HepG2 (cell line): ENCODE results near the gene HOXA10. TPM values are rescaled to one million over a fixed set of nuclear protein-coding genes. Genes with fewer than 3 reads are reported as not detected.
A peak's percentile ranks its signal among the peaks of the same experiment; 100 is the strongest.

Experiments
- EZH2 ChIP-seq: conservative IDR thresholded peaks from 2 replicates; pipeline ENCODE4 v1.6.1; 2012; ENCODE audit warnings: mild to moderate bottlenecking, low read depth, low read length, moderate library complexity
- PHF21A ChIP-seq: sonication (generic); formaldehyde crosslinking; IDR thresholded peaks from 2 replicates; pipeline ENCODE4 v1.5.0; 2020; ENCODE audit warnings: mild to moderate bottlenecking, missing genetic modification reagents
- PITX1 ChIP-seq: sonication (generic); formaldehyde crosslinking; IDR thresholded peaks from 2 replicates; pipeline ENCODE4 v1.5.1; 2020; ENCODE audit warnings: mild to moderate bottlenecking, missing genetic modification reagents
- POLR2A ChIP-seq, 2 experiments: IDR thresholded peaks; 2 replicates each; pipeline ENCODE4 v1.6.1; 2011; ENCODE audit warnings: low read depth in 2 of 2, low read length in 2 of 2, mild to moderate bottlenecking in 1 of 2, moderate library complexity in 1 of 2; ENCODE audit not compliant: insufficient read depth in 1 of 2
- SMAD1 ChIP-seq: sonication (generic); formaldehyde crosslinking; IDR thresholded peaks from 2 replicates; pipeline ENCODE4 v1.4.0; 2020; ENCODE audit warnings: missing genetic modification reagents, low read depth, mild to moderate bottlenecking, borderline replicate concordance
- YY1 ChIP-seq: IDR thresholded peaks from 2 replicates; pipeline ENCODE4 v1.6.1; 2011; ENCODE audit warnings: low read length, low read depth, moderate library complexity, mild to moderate bottlenecking; ENCODE audit not compliant: insufficient read depth, insufficient replicate concordance
- ZBTB7B ChIP-seq: sonication (generic); formaldehyde crosslinking; IDR thresholded peaks from 2 replicates; pipeline ENCODE4 v1.4.0; 2020; ENCODE audit warnings: missing genetic modification reagents
- ZNF354B ChIP-seq: sonication (generic); formaldehyde crosslinking; IDR thresholded peaks from 2 replicates; pipeline ENCODE4 v1.8.0; 2022; ENCODE audit warnings: mild to moderate bottlenecking, missing genetic modification reagents
- ZNF382 ChIP-seq: sonication (generic); formaldehyde crosslinking; IDR thresholded peaks from 2 replicates; pipeline ENCODE4 v1.5.0; 2020; ENCODE audit warnings: missing genetic modification reagents, mild to moderate bottlenecking, borderline replicate concordance
- ZNF484 ChIP-seq: sonication (generic); formaldehyde crosslinking; IDR thresholded peaks from 2 replicates; pipeline ENCODE4 v1.5.1; 2020; ENCODE audit warnings: mild to moderate bottlenecking, low read depth, missing genetic modification reagents, borderline replicate concordance
- ZNF607 ChIP-seq: sonication (generic); formaldehyde crosslinking; IDR thresholded peaks from 2 replicates; pipeline ENCODE4 v1.5.1; 2020; ENCODE audit warnings: missing genetic modification reagents, mild to moderate bottlenecking, borderline replicate concordance
- ZNF724P ChIP-seq: sonication (generic); formaldehyde crosslinking; IDR thresholded peaks from 2 replicates; pipeline ENCODE4 v1.8.0; 2022; ENCODE audit warnings: missing genetic modification reagents, borderline replicate concordance
- ZSCAN21 ChIP-seq: sonication (generic); formaldehyde crosslinking; IDR thresholded peaks from 2 replicates; pipeline ENCODE4 v1.8.0; 2022; ENCODE audit warnings: mild to moderate bottlenecking, missing genetic modification reagents, moderate library complexity, borderline replicate concordance
- polyA plus RNA-seq, 8 experiments: library from polyadenylated mRNA; depleted of rRNA in 3 of 8; stranded (reverse) in 7 of 8; unstranded in 1 of 8; fragments of >200 nt; fragmentation: Illumina TruSeq in 4 of 8; extraction: Trizol in 4 of 8; gene quantifications; 2 replicates each; pipeline versions ENCODE4 v1.2.1 to v1.2.3, GENCODE V29; 2011 to 2016; ENCODE audit warnings: low read depth in 4 of 8, missing spikeins in 1 of 8, mixed read lengths in 1 of 8; ENCODE audit not compliant: insufficient read depth in 1 of 8
- total RNA-seq, 5 experiments: library from RNA; depleted of rRNA; stranded (reverse); fragments of >200 nt; fragmentation: Illumina TruSeq; extraction: Trizol; gene quantifications; 2 replicates each; pipeline ENCODE4 v1.2.3, GENCODE V29; 2016; ENCODE audit warnings: low read depth in 1 of 5
- TF ChIP-seq, protein P1 (sequence below): sonication (generic); formaldehyde crosslinking; IDR thresholded peaks from 2 replicates; pipeline ENCODE4 v1.5.1; 2020; ENCODE audit warnings: missing genetic modification reagents, mild to moderate bottlenecking, borderline replicate concordance
- TF ChIP-seq, protein P2 (sequence below): sonication (generic); formaldehyde crosslinking; IDR thresholded peaks from 2 replicates; pipeline ENCODE4 v1.4.0; 2020; ENCODE audit warnings: low read depth, missing genetic modification reagents
- TF ChIP-seq, protein P3 (sequence below): sonication (generic); formaldehyde crosslinking; IDR thresholded peaks from 2 replicates; pipeline ENCODE4 v1.5.1; 2020; ENCODE audit warnings: missing genetic modification reagents, mild to moderate bottlenecking, borderline replicate concordance
- TF ChIP-seq, protein P4 (sequence below): sonication (generic); formaldehyde crosslinking; conservative IDR thresholded peaks from 2 replicates; pipeline ENCODE4 v1.4.0; 2020; ENCODE audit warnings: missing genetic modification reagents
- TF ChIP-seq, protein P5 (sequence below): sonication (generic); formaldehyde crosslinking; conservative IDR thresholded peaks from 2 replicates; pipeline ENCODE4 v1.8.1; 2023; ENCODE audit warnings: missing genetic modification reagents

Gene HOXA10
- total and polyA plus RNA-seq, 2 of the 13 experiments (the other 11 are each of a cell fraction or from before 2014, with no cell fraction given) = not detected

DNA sequence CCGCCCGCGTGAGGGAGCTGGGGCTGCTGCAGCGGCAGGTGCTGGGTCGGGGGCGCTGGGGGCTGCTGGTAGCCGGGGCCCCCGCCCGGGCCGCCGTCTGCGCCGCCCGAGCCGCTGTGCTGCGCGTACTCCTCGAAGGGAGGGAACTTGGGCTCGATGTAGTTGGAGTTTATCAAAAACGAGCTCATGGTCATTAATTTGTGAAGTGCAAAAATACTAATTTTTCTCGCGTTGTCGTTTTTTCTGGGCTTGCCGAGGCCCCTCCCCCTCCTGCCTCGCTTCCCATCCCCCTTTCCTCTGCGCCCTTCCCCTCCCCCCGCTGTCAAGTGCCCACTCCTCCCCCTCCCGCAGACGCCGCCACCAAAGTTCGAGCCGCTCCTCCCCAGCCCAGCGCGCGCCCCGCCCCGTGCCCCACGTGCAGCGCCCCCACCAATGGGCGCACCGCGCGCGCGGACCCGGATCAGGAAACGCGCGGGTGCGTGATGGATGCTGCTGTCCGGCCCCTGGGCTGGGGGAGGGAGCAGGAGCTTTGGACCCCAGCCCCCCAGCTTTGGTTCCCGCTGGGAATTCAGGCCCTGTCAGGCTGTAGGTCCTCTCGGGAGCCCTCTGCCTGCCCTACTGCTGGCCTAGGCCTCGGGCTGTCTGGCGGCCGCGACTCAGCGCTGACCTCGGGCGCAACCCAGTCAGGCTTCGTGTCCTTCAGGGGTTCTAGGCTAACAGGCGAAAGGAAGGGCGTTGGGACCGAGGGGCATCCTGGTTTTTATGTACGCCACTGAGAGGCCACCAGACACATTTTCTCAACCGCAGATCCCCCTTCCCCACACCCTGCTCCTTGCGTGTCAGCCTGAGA is 43.4 kb downstream of the HOXA10 start, which contains the start of gene HOXA4 (continued):
- TF ChIP-seq, protein P1, sequence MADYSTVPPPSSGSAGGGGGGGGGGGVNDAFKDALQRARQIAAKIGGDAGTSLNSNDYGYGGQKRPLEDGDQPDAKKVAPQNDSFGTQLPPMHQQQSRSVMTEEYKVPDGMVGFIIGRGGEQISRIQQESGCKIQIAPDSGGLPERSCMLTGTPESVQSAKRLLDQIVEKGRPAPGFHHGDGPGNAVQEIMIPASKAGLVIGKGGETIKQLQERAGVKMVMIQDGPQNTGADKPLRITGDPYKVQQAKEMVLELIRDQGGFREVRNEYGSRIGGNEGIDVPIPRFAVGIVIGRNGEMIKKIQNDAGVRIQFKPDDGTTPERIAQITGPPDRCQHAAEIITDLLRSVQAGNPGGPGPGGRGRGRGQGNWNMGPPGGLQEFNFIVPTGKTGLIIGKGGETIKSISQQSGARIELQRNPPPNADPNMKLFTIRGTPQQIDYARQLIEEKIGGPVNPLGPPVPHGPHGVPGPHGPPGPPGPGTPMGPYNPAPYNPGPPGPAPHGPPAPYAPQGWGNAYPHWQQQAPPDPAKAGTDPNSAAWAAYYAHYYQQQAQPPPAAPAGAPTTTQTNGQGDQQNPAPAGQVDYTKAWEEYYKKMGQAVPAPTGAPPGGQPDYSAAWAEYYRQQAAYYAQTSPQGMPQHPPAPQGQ = no peak
- TF ChIP-seq ZNF382 (CRISPR knock-in tag) (no peak), POLR2A (IDR thresholded peaks at IDR 0.05; ENCODE audit: insufficient read depth in 1 of 2, low read depth in 2 of 2, low read length in 2 of 2) (peak; percentile 76 to 77), ZNF484 (CRISPR knock-in tag) (no peak), EZH2 (no peak), ZNF724P (CRISPR knock-in tag) (no peak), ZSCAN21 (CRISPR knock-in tag) (no peak; the same call in 1 of the 2 replicates), ZNF607 (no peak; the same call in 1 of the 2 replicates), SMAD1 (CRISPR knock-in tag) (no peak), PHF21A (CRISPR knock-in tag) (peak; percentile 59; the same call in 1 of the 2 replicates), ZNF354B (CRISPR knock-in tag) (no peak), ZBTB7B (CRISPR knock-in tag) (peak; percentile 73; the same call in 1 of the 2 replicates), YY1 (peak; percentile 77), PITX1 (CRISPR knock-in tag) (no peak)
- TF ChIP-seq, protein P2, sequence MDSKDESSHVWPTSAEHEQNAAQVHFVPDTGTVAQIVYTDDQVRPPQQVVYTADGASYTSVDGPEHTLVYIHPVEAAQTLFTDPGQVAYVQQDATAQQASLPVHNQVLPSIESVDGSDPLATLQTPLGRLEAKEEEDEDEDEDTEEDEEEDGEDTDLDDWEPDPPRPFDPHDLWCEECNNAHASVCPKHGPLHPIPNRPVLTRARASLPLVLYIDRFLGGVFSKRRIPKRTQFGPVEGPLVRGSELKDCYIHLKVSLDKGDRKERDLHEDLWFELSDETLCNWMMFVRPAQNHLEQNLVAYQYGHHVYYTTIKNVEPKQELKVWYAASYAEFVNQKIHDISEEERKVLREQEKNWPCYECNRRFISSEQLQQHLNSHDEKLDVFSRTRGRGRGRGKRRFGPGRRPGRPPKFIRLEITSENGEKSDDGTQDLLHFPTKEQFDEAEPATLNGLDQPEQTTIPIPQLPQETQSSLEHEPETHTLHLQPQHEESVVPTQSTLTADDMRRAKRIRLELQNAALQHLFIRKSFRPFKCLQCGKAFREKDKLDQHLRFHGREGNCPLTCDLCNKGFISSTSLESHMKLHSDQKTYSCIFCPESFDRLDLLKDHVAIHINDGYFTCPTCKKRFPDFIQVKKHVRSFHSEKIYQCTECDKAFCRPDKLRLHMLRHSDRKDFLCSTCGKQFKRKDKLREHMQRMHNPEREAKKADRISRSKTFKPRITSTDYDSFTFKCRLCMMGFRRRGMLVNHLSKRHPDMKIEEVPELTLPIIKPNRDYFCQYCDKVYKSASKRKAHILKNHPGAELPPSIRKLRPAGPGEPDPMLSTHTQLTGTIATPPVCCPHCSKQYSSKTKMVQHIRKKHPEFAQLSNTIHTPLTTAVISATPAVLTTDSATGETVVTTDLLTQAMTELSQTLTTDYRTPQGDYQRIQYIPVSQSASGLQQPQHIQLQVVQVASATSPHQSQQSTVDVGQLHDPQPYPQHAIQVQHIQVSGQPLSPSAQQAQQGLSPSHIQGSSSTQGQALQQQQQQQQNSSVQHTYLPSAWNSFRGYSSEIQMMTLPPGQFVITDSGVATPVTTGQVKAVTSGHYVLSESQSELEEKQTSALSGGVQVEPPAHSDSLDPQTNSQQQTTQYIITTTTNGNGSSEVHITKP (CRISPR knock-in tag) = no peak; the same call in 1 of the 2 replicates
- TF ChIP-seq, protein P3, sequence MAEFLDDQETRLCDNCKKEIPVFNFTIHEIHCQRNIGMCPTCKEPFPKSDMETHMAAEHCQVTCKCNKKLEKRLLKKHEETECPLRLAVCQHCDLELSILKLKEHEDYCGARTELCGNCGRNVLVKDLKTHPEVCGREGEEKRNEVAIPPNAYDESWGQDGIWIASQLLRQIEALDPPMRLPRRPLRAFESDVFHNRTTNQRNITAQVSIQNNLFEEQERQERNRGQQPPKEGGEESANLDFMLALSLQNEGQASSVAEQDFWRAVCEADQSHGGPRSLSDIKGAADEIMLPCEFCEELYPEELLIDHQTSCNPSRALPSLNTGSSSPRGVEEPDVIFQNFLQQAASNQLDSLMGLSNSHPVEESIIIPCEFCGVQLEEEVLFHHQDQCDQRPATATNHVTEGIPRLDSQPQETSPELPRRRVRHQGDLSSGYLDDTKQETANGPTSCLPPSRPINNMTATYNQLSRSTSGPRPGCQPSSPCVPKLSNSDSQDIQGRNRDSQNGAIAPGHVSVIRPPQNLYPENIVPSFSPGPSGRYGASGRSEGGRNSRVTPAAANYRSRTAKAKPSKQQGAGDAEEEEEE = no peak
- TF ChIP-seq, protein P4, sequence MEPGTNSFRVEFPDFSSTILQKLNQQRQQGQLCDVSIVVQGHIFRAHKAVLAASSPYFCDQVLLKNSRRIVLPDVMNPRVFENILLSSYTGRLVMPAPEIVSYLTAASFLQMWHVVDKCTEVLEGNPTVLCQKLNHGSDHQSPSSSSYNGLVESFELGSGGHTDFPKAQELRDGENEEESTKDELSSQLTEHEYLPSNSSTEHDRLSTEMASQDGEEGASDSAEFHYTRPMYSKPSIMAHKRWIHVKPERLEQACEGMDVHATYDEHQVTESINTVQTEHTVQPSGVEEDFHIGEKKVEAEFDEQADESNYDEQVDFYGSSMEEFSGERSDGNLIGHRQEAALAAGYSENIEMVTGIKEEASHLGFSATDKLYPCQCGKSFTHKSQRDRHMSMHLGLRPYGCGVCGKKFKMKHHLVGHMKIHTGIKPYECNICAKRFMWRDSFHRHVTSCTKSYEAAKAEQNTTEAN (CRISPR knock-in tag) = no peak
- TF ChIP-seq, protein P5, sequence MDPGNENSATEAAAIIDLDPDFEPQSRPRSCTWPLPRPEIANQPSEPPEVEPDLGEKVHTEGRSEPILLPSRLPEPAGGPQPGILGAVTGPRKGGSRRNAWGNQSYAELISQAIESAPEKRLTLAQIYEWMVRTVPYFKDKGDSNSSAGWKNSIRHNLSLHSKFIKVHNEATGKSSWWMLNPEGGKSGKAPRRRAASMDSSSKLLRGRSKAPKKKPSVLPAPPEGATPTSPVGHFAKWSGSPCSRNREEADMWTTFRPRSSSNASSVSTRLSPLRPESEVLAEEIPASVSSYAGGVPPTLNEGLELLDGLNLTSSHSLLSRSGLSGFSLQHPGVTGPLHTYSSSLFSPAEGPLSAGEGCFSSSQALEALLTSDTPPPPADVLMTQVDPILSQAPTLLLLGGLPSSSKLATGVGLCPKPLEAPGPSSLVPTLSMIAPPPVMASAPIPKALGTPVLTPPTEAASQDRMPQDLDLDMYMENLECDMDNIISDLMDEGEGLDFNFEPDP (CRISPR knock-in tag) = no peak
